Prostate gland (tissue), 2 donors: ENCODE results near the gene LCOR. TPM values are rescaled to one million over a fixed set of nuclear protein-coding genes. Genes with fewer than 3 reads are reported as not detected.

Experiments used
- DNase-seq: peaks from one replicate; pipeline ENCODE4 v3.0.0-alpha.2; 2019; ENCODE audit warnings: low spot score
- H3K27ac ChIP-seq, 2 donors: fragments of 200-600 bp; sonication (generic); 2 replicates each; pipeline ENCODE4 v1.5.1; 2017 to 2019
- H3K27me3 ChIP-seq: fragments of 200-600 bp; sonication (generic); replicated peaks from 2 replicates; pipeline ENCODE4 v1.5.1; 2019; ENCODE audit not compliant: insufficient read depth
- H3K36me3 ChIP-seq, 2 donors: fragments of 200-600 bp; sonication (generic); 1 replicate in 1 of 2; 2 replicates in 1 of 2; pipeline versions ENCODE4 v1.5.1 to v1.8.1; 2017 to 2019
- H3K4me1 ChIP-seq: fragments of 200-600 bp; sonication (generic); replicated peaks from 2 replicates; pipeline ENCODE4 v1.5.1; 2019
- H3K4me3 ChIP-seq, 2 donors: fragments of 200-600 bp; sonication (generic); 2 replicates each; pipeline ENCODE4 v1.5.1; 2017 to 2019
- H3K9me3 ChIP-seq: fragments of 200-600 bp; sonication (generic); 2 replicates; pipeline ENCODE4 v1.5.1; 2017
- POLR2A ChIP-seq: fragments of 450-650 bp; IDR thresholded peaks from one replicate; pipeline ENCODE4 v1.6.1; 2016; ENCODE audit warnings: antibody characterized with exemption, mild to moderate bottlenecking
- POLR2AphosphoS5 ChIP-seq: sonication (generic); formaldehyde crosslinking; IDR thresholded peaks from one replicate; pipeline ENCODE4 v1.6.1; 2017; ENCODE audit warnings: antibody characterized with exemption
- WGBS: methylation state at CpG from one replicate; pipeline ENCODE4 v1.1.5; 2018; 5-methylcytosine and 5-hydroxymethylcytosine counted together
- intact Hi-C: fragments of 100-400 bp; cut with DNase I; formaldehyde crosslinking; loops from one replicate; pipeline ENCODE4 v1.14.2; 2022
- total RNA-seq, 2 donors: library from RNA; depleted of rRNA; stranded (reverse); fragments of >200 nt; gene quantifications; one replicate each; pipeline ENCODE4 v1.1.0, GENCODE V29; 2016
- TF ChIP-seq, protein P1 (sequence below), 4 experiments: fragments of 200-600 bp in 2 of 4; fragments of 450-650 bp in 2 of 4; sonication (generic) in 2 of 4; IDR thresholded peaks; 1 replicate in 3 of 4; 2 replicates in 1 of 4; pipeline ENCODE4 v1.5.1; 2016 to 2019; ENCODE audit warnings: antibody characterized with exemption in 4 of 4, mild to moderate bottlenecking in 2 of 4, moderate library complexity in 2 of 4

Gene LCOR
- total RNA-seq, 2 donors from 2014 or later: 32.8 to 40.0 TPM

DNA sequence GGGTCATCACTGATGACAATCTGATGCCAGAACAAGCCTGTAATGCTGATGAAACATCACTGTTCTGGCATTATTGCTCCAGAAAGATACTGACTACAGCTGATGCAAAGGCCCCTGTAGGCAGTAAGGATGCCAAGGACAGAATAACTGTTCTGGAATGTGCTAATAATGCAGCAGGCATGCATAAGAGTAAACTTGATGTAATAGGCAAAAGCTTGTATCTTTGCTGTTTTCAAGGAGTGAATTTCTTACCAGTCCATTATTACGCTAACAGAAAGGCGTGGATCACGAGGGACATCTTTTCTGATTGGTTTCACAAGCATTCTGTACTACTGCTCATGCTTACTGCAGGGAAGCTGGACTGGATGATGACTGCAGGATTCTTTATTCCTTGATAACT is 18.7 kb downstream of the LCOR start:
- Histone ChIP-seq H3K4me1 (peaks cover 12% of the 10 kb centered on the region), H3K4me3 (no peak overlapping the region), H3K36me3 (no peaks in the 10 kb centered on the region), H3K9me3 (no peaks in the 10 kb centered on the region), H3K27me3 (no peaks in the 10 kb centered on the region), H3K27ac (no peak overlapping the region)
- no peak for DNase-seq
- no peak for TF ChIP-seq POLR2AphosphoS5
- TF ChIP-seq POLR2A: no peak
- TF ChIP-seq, protein P1, sequence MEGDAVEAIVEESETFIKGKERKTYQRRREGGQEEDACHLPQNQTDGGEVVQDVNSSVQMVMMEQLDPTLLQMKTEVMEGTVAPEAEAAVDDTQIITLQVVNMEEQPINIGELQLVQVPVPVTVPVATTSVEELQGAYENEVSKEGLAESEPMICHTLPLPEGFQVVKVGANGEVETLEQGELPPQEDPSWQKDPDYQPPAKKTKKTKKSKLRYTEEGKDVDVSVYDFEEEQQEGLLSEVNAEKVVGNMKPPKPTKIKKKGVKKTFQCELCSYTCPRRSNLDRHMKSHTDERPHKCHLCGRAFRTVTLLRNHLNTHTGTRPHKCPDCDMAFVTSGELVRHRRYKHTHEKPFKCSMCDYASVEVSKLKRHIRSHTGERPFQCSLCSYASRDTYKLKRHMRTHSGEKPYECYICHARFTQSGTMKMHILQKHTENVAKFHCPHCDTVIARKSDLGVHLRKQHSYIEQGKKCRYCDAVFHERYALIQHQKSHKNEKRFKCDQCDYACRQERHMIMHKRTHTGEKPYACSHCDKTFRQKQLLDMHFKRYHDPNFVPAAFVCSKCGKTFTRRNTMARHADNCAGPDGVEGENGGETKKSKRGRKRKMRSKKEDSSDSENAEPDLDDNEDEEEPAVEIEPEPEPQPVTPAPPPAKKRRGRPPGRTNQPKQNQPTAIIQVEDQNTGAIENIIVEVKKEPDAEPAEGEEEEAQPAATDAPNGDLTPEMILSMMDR (IDR thresholded peaks at IDR 0.05): no peak
- intact Hi-C loops: no loop called here
- 83% methylated on average over 3 of the region's 3 CpGs for WGBS

DNA sequence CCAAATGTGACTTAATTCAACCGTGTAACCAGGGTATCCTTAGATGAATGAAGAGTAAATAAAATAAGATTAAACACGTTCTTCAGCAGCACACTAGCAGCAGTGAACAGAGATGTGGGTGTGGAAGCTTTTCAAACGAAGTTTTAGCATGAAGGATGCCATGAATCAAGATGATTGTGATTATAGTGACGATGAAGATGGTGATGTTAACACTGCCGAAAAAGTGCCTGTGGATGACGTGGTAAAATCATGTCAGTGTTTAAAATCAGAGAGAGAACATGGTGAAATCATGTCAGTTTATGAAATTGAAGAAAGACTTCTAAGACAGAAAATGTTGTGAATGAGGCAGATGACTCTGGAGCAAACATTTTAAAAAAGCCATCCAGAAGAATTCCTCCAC is 19.2 kb downstream of the LCOR start:
- intact Hi-C loops: no loop called here
- H3K9me3 ChIP-seq: no peaks in the 10 kb centered on the region
- peaks cover 7% of the 10 kb centered on the region for H3K4me1 ChIP-seq
- no peaks in the 10 kb centered on the region for H3K36me3 ChIP-seq
- no peak overlapping the region for H3K27ac ChIP-seq
- no peaks in the 10 kb centered on the region for H3K27me3 ChIP-seq
- WGBS: 40% methylated on average over 6 of the region's 6 CpGs
- no peak overlapping the region for H3K4me3 ChIP-seq
- TF ChIP-seq, protein P1 (IDR thresholded peaks at IDR 0.05): no peak
- no peak for TF ChIP-seq POLR2A
- DNase-seq: no peak

DNA sequence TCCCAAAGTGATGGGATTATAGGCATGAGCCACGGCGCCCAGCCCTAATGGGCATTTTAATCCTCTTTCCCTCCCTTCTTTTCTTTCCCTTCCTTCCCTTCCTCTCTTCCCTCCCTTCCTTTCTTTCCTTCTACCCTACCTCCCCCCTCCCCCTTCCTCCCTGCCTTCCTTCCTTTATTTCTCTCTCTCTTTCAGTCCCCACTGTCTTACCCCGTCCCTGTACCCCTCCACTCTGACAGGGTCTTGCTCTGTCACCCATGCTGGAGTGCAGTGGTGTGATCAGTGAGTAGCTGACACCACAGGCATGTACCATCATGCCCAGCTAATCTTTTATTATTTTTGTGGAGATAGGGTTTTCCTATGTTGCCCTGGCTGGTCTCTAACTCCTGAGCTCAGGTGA is 24.2 kb downstream of the LCOR start:
- H3K27me3 ChIP-seq: no peaks in the 10 kb centered on the region
- H3K4me1 ChIP-seq: no peaks in the 10 kb centered on the region
- DNase-seq: no peak
- intact Hi-C loops: no loop called here
- H3K36me3 ChIP-seq: no peaks in the 10 kb centered on the region
- WGBS: 91% methylated on average over 3 of the region's 3 CpGs
- no peaks in the 10 kb centered on the region for H3K9me3 ChIP-seq
- no peak overlapping the region for H3K4me3 ChIP-seq
- TF ChIP-seq POLR2AphosphoS5: no peak
- no peak for TF ChIP-seq POLR2A
- TF ChIP-seq, protein P1 (IDR thresholded peaks at IDR 0.05): no peak
- H3K27ac ChIP-seq: no peak overlapping the region

DNA sequence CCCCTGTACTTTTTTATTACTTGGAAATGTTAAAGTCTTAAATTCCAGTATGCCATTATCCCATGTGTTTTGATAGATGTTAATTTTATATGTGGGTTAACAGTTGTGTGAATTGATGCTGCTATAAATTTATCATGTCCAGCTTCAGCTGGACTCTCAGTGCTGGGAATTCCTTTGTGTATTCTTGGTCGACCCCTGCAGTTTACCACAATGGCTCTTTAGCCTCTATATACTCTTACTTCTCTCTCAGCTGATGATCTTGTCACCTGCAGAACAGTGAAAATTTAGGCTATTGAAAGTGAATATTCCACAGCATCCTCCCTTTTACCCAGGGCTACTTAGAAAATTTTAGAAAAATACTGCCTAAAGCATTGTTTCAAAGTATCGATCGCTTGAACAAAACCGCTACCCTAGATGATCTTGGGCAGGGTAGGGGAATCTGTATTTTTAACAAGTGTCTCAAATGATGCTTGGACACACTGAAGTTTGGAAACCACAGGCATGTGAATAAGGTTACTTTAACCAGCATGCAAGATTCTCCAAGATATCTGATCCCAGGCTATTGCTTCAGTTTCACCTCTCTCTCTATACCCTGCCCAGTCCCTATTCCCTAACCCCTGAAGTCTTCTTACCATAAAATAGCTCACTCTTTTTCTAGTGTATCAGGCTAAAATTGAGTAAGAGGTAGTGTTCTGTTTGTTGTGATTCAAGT is 25.4 kb downstream of the LCOR start:
- intact Hi-C loops: no loop called here
- TF ChIP-seq POLR2AphosphoS5: no peak
- no peak for TF ChIP-seq POLR2A
- TF ChIP-seq, protein P1 (IDR thresholded peaks at IDR 0.05): no peak
- DNase-seq: no peak
- H3K36me3 ChIP-seq: no peaks in the 10 kb centered on the region
- H3K9me3 ChIP-seq: no peaks in the 10 kb centered on the region
- H3K27me3 ChIP-seq: no peaks in the 10 kb centered on the region
- H3K27ac ChIP-seq: peak overlapping the region in 1 of 2 donors; percentile 25
- WGBS: 84% methylated on average over 4 of the region's 4 CpGs
- H3K4me1 ChIP-seq: no peaks in the 10 kb centered on the region
- H3K4me3 ChIP-seq: no peak overlapping the region

DNA sequence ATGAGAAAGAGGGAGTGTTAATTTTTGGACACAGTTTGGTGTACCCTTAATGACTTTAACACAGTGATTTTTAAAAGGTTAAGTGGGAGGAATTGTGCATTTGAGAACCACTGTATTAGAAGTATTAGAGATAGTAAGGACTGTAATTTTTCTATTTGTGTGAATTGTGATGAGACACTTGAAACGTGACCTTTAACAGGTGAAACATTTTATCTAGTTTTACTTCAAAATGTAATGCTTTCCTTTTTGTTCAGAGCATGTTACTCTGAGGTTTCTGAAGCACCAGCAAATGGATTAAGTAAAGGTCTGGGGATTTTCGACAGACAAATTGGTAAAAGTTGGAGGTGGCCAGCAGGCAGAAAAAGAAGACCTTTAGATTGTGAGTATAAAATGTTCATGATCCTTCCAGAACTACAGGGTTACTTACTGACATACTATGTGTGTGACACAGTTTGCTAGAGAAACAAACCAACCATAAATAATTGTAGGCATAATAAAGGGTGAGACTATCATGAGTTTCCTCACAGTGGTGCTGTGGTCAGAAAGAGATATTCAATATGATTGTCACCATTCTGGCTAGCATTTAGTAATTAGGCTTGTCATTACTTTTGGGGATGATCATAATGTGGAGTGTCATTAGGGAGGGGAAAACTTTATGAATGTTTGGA is 26.1 kb downstream of the LCOR start:
- 54% methylated on average over 2 of the region's 2 CpGs for WGBS

More for the DNA sequence above, 26.1 kb downstream of the LCOR start:
- Histone ChIP-seq H3K9me3 (no peaks in the 10 kb centered on the region), H3K27ac (peak overlapping the region; percentile 11 to 25), H3K36me3 (no peaks in the 10 kb centered on the region), H3K4me1 (no peaks in the 10 kb centered on the region), H3K4me3 (no peak overlapping the region), H3K27me3 (no peaks in the 10 kb centered on the region)
- TF ChIP-seq POLR2A: no peak
- TF ChIP-seq, protein P1 (IDR thresholded peaks at IDR 0.05): no peak
- TF ChIP-seq POLR2AphosphoS5: no peak
- intact Hi-C loops: no loop called here
- no peak for DNase-seq
